Mesothelial cell of epicardium (in vitro differentiated cells): Measurements from ENCODE around the gene OVOL2. TPM values are rescaled to one million over a fixed set of nuclear protein-coding genes. Genes with fewer than 3 reads are reported as not detected.

Experiments used
- DNase-seq, 2 experiments: peaks; one replicate each; pipeline ENCODE4 v3.0.0; 2021; ENCODE audit warnings: low spot score in 2 of 2; ENCODE audit not compliant: unreplicated experiment in 2 of 2
- H3K27ac Mint-ChIP-seq: 2 replicates; pipeline ENCODE4 v1.8.0; 2021; ENCODE audit warnings: mixed read lengths
- H3K27me3 Mint-ChIP-seq: 2 replicates; pipeline ENCODE4 v1.8.0; 2021; ENCODE audit warnings: low read depth, mixed read lengths
- H3K36me3 Mint-ChIP-seq: 2 replicates; pipeline ENCODE4 v1.8.0; 2021; ENCODE audit warnings: mixed read lengths
- H3K4me1 Mint-ChIP-seq: 2 replicates; pipeline ENCODE4 v1.8.0; 2021; ENCODE audit warnings: mixed read lengths
- H3K4me3 Mint-ChIP-seq: 2 replicates; pipeline ENCODE4 v1.8.0; 2021; ENCODE audit warnings: mild to moderate bottlenecking, moderate library complexity, mixed read lengths
- H3K9me3 Mint-ChIP-seq: 2 replicates; pipeline ENCODE4 v1.8.0; 2021; ENCODE audit warnings: mixed read lengths
- CTCF ChIP-seq: fragments of 200-600 bp; sonication (generic); IDR thresholded peaks from one replicate; pipeline ENCODE4 v1.5.0; 2021; ENCODE audit warnings: antibody characterized with exemption; ENCODE audit not compliant: unreplicated experiment
- total RNA-seq: library from RNA; stranded (reverse); gene quantifications from 3 replicates; pipeline ENCODE4 v1.2.1, GENCODE V29; 2021

OVOL2 gene
- total RNA-seq, 1 donor from 2014 or later, result 7.3 TPM

GRCh38 chr20:18039063-18039462 is 18.7 kb downstream of the OVOL2 start:
- Mint-ChIP-seq H3K27ac (no peak overlapping the region), H3K4me3 (no peak overlapping the region), H3K27me3 (no peaks in the 10 kb centered on the region), H3K36me3 (peaks cover 11% of the 10 kb centered on the region), H3K9me3 (peaks cover 6% of the 10 kb centered on the region), H3K4me1 (peaks cover 4% of the 10 kb centered on the region)
- no peak for DNase-seq
- no peak for TF ChIP-seq CTCF

DNA sequence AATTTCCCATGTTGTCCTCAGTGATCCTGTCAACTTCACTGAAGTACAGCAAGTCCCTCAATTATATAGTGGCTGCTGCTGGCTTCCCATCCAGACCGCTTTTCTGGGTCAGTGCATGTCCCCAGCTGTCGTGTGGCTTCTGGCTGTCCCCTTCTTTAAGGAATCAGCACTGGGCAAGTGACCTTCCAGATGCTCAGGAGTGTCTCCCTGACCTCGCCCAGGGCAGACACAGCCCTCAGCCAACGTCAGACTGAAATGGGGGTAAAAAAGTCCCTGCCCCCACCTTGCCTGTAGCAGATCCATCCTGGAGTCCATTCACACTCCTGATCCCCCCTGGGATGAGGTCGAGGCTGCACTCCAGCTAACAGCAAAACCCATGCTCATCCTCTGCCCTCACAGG is 23.7 kb downstream of the OVOL2 start:
- Mint-ChIP-seq H3K36me3 (peaks cover 2% of the 10 kb centered on the region), H3K4me3 (no peak overlapping the region), H3K9me3 (no peaks in the 10 kb centered on the region), H3K4me1 (peaks cover 4% of the 10 kb centered on the region), H3K27ac (no peak overlapping the region), H3K27me3 (no peaks in the 10 kb centered on the region)
- no peak for DNase-seq
- TF ChIP-seq CTCF, result no peak

DNA sequence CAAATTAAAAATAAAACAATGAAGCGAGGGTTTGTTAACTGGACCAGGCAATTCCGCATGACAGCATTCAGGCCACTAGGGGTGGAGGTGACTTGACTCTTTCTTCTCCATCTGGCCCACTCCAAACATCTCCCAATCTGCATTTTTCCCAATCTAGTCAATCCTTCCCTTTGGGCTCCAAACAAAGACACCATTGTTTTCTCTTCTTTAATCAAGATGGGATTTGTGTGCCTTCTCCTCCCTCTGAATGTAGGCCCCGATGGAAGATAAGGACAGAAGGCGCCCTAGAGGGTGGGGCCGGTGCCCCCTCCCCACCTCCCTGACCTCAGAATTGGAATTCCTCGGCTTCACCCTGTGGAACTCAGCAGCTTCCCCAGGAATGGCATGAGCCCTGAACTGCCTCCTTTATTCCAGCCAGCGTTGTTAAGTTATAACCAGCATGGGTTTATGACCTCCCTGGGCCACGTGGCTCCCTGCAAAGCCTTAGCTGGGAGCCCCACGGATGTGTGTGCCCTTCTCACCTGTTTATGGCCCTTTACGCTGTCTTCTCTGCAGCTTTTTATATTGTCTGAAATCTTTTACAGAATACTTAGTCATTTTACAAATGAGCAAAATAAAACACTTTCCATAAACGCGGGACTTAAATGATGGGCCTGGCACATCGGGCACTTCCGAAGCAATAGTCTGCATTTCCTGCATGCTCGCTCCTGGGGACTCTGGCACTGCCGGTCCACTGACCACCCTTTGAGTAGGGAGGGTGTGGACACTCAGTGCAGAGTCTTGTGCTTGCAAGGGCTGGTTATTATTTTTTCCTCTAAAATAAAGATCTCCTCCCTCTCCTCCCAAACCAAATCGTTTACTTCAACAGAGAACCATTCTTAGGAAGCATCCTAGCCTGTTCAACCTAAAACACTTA is 24.5 kb downstream of the OVOL2 start:
- Mint-ChIP-seq H3K9me3 (no peaks in the 10 kb centered on the region), H3K27ac (no peak overlapping the region), H3K27me3 (no peaks in the 10 kb centered on the region), H3K4me3 (no peak overlapping the region), H3K4me1 (peaks cover 4% of the 10 kb centered on the region), H3K36me3 (peaks cover 2% of the 10 kb centered on the region)
- no peak for DNase-seq
- TF ChIP-seq CTCF, result peak; percentile 33

GRCh38 chr20:18031888-18032509 is 25.7 kb downstream of the OVOL2 start:
- no peak overlapping the region for H3K4me3 Mint-ChIP-seq
- no peak for DNase-seq
- H3K27me3 Mint-ChIP-seq, result no peaks in the 10 kb centered on the region
- no peak for TF ChIP-seq CTCF
- H3K4me1 Mint-ChIP-seq, result peaks cover 4% of the 10 kb centered on the region
- peak overlapping the region; percentile 14 for H3K27ac Mint-ChIP-seq
- H3K36me3 Mint-ChIP-seq, result peaks cover 2% of the 10 kb centered on the region
- no peaks in the 10 kb centered on the region for H3K9me3 Mint-ChIP-seq

DNA sequence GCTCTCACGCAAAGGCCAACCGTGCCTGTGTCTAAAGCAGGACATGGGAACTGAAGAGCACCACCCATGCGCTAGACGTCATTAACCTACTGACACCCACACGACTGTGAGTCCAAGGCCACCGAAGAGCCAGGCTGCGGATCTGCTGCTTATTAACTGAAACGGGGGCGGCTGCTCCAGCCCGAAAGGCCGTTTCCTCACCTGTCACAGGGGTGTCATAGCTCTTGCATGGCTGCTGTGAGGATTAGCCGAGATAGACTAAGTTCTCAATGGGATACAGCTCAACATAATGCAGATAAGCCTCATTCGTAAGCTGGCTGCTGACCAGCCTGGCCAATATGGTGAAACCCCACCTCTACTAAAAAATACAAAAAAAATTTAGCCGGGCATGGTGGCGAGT is 26.7 kb downstream of the OVOL2 start:
- no peak for DNase-seq
- Mint-ChIP-seq H3K36me3 (peaks cover 2% of the 10 kb centered on the region), H3K4me3 (no peak overlapping the region), H3K4me1 (peaks cover 4% of the 10 kb centered on the region), H3K9me3 (no peaks in the 10 kb centered on the region), H3K27me3 (no peaks in the 10 kb centered on the region), H3K27ac (no peak overlapping the region)
- no peak for TF ChIP-seq CTCF
